ENCODE data around the gene ROGDI. TPM values are rescaled to one million over a fixed set of nuclear protein-coding genes. Genes with fewer than 3 reads are reported as not detected.
"Not testable (repeated sequence)": the region's sequence is repeated elsewhere in the genome, so short reads cannot be mapped to it uniquely, and the experiment has no call there.

ROGDI gene
- total RNA-seq, 1 experiment from 2014 or later, result 66.0 TPM

GRCh38 chr16:4792951-4793513 lies 9.4 kb downstream of the ROGDI start:
- DNase-seq (ENCODE audit: low spot score), result no peak

- no peak for DNase-seq (ENCODE audit: low spot score)
Measured at GRCh38 chr16:4790871-4791270, 11.6 kb downstream of the ROGDI start.

- no peak for DNase-seq (ENCODE audit: low spot score)
Measured at GRCh38 chr16:4790261-4790660, 12.2 kb downstream of the ROGDI start.

GRCh38 chr16:4788910-4789309 lies 13.5 kb downstream of the ROGDI start:
- no peak for DNase-seq (ENCODE audit: low spot score)

- DNase-seq (ENCODE audit: low spot score), result no peak
Measured at GRCh38 chr16:4788489-4788889, 13.9 kb downstream of the ROGDI start.

- no peak for DNase-seq (ENCODE audit: low spot score)
Measured at GRCh38 chr16:4787627-4788482, 14.6 kb downstream of the ROGDI start, which contains the start of gene SEPTIN12. Gene SEPTIN12 (minus strand): TSS chr16:4788345. CDS start chr16:4787645, 700 bp downstream.

- DNase-seq (ENCODE audit: low spot score), result no peak
Measured at GRCh38 chr16:4787068-4787467, 15.4 kb downstream of the ROGDI start.

GRCh38 chr16:4785758-4786433 lies 16.5 kb downstream of the ROGDI start:
- DNase-seq (ENCODE audit: low spot score), result no peak

GRCh38 chr16:4784444-4784987 lies 17.9 kb downstream of the ROGDI start:
- DNase-seq (ENCODE audit: low spot score), result not testable (repeated sequence)

GRCh38 chr16:4783951-4784336 lies 18.5 kb downstream of the ROGDI start:
- no peak for DNase-seq (ENCODE audit: low spot score)

- DNase-seq (ENCODE audit: low spot score), result no peak
Measured at GRCh38 chr16:4783251-4783950, 19.0 kb downstream of the ROGDI start.

- no peak for DNase-seq (ENCODE audit: low spot score)
Measured at GRCh38 chr16:4780235-4780634, 22.2 kb downstream of the ROGDI start.

- no peak for DNase-seq (ENCODE audit: low spot score)
Measured at GRCh38 chr16:4778050-4778392, 24.4 kb downstream of the ROGDI start.

- no peak for DNase-seq (ENCODE audit: low spot score)
Measured at GRCh38 chr16:4777339-4778049, 24.9 kb downstream of the ROGDI start.

- no peak for DNase-seq (ENCODE audit: low spot score)
Measured at GRCh38 chr16:4776141-4776705, 26.2 kb downstream of the ROGDI start.

GRCh38 chr16:4775005-4775404 lies 27.4 kb downstream of the ROGDI start:
- no peak for DNase-seq (ENCODE audit: low spot score)

GRCh38 chr16:4772351-4772750 lies 30.1 kb downstream of the ROGDI start:
- DNase-seq (ENCODE audit: low spot score), result no peak

- DNase-seq (ENCODE audit: low spot score), result no peak
Measured at GRCh38 chr16:4771646-4772045, 30.8 kb downstream of the ROGDI start.

- DNase-seq (ENCODE audit: low spot score), result no peak
Measured at GRCh38 chr16:4769306-4769638, 33.2 kb downstream of the ROGDI start.

GRCh38 chr16:4768549-4769305 lies 33.7 kb downstream of the ROGDI start:
- peak; percentile 93 for DNase-seq (ENCODE audit: low spot score)
